Ishikawa (cell line): ENCODE measurements around the gene SLCO3A1.

ENCODE experiments used
- CEBPB ChIP-seq: IDR thresholded peaks from 2 replicates; pipeline ENCODE4 v1.6.1; 2012
- CREB1 ChIP-seq: IDR thresholded peaks from 2 replicates; pipeline ENCODE4 v1.6.1; 2012; ENCODE audit warnings: low read depth
- EGR1 ChIP-seq: IDR thresholded peaks from 2 replicates; pipeline ENCODE4 v1.6.1; 2012
- EP300 ChIP-seq: IDR thresholded peaks from 2 replicates; pipeline ENCODE4 v1.6.1; 2012; ENCODE audit warnings: borderline replicate concordance
- FOXM1 ChIP-seq: IDR thresholded peaks from 2 replicates; pipeline ENCODE4 v1.6.1; 2012; ENCODE audit warnings: low read depth, borderline replicate concordance
- MAX ChIP-seq: IDR thresholded peaks from 2 replicates; pipeline ENCODE4 v1.6.1; 2012
- NFIC ChIP-seq: IDR thresholded peaks from 2 replicates; pipeline ENCODE4 v1.6.1; 2012
- RAD21 ChIP-seq: IDR thresholded peaks from 2 replicates; pipeline ENCODE4 v1.6.1; 2012; ENCODE audit warnings: low read depth
- TAF1 ChIP-seq: IDR thresholded peaks from 2 replicates; pipeline ENCODE4 v1.6.1; 2012; ENCODE audit warnings: low read depth, mild to moderate bottlenecking
- TCF12 ChIP-seq: IDR thresholded peaks from 2 replicates; pipeline ENCODE4 v1.6.1; 2012; ENCODE audit warnings: low read depth
- TEAD4 ChIP-seq: IDR thresholded peaks from 2 replicates; pipeline ENCODE4 v1.6.1; 2012
- USF1 ChIP-seq: IDR thresholded peaks from 2 replicates; pipeline ENCODE4 v1.6.1; 2012
- YY1 ChIP-seq: IDR thresholded peaks from 2 replicates; pipeline ENCODE4 v1.6.1; 2012; ENCODE audit warnings: low read depth
- ZBTB7A ChIP-seq: IDR thresholded peaks from 2 replicates; pipeline ENCODE4 v1.6.1; 2012; ENCODE audit warnings: low read depth
- TF ChIP-seq, protein P1 (sequence below): IDR thresholded peaks from 2 replicates; pipeline ENCODE4 v1.6.1; 2012; ENCODE audit warnings: low read depth, mild to moderate bottlenecking

The SLCO3A1 gene

GRCh38 chr15:92061511-92062195, 208.1 kb downstream of the SLCO3A1 start:
- TF ChIP-seq EGR1 (no peak), USF1 (no peak), EP300 (no peak), CREB1 (no peak), TCF12 (no peak), FOXM1 (no peak), MAX (no peak), TAF1 (no peak)

DNA sequence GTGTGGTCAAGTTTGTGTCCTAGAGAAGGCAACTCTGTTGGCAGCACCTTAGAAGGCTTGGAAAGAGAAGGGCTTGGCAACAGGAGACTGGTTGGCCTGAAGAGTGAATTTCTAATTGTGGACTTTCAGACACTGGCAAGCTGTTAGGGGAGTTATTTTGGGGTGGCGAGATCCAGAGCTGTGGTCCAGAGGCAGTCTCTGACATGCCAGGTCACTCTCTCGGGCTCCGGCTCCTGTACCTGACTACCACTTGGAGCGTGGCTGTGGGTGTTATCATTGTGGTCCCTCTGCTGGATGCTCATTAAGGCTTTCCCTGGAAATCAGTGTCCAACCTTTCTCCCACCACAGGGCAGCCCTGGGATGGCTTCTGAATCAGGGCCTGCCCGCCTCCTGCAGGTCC, 209.0 kb downstream of the SLCO3A1 start:
- TF ChIP-seq NFIC = no peak

DNA sequence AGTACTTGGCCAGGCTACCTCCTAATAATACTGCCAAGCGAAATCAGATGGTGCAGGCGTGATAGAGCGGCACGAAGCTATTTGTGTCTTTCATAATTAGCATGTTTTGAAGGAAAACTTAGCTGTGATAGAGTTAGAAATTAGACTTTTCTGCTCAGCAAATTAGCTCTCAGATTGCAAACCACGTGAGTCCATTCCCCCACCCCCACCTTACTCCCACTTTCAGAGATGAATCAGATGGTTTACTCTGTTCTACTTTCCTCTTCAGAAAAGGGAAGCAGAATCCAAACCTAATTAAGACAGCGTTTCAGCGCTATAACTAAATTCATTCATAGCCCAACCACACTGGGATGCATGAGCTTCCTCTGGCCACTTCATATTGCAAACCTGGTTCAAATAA, 214.6 kb downstream of the SLCO3A1 start:
- TF ChIP-seq TEAD4 = no peak
- TF ChIP-seq EGR1 = no peak
- no peak for TF ChIP-seq CEBPB
- TF ChIP-seq EP300 = no peak
- no peak for TF ChIP-seq RAD21
- no peak for TF ChIP-seq TAF1
- TF ChIP-seq, protein P1, sequence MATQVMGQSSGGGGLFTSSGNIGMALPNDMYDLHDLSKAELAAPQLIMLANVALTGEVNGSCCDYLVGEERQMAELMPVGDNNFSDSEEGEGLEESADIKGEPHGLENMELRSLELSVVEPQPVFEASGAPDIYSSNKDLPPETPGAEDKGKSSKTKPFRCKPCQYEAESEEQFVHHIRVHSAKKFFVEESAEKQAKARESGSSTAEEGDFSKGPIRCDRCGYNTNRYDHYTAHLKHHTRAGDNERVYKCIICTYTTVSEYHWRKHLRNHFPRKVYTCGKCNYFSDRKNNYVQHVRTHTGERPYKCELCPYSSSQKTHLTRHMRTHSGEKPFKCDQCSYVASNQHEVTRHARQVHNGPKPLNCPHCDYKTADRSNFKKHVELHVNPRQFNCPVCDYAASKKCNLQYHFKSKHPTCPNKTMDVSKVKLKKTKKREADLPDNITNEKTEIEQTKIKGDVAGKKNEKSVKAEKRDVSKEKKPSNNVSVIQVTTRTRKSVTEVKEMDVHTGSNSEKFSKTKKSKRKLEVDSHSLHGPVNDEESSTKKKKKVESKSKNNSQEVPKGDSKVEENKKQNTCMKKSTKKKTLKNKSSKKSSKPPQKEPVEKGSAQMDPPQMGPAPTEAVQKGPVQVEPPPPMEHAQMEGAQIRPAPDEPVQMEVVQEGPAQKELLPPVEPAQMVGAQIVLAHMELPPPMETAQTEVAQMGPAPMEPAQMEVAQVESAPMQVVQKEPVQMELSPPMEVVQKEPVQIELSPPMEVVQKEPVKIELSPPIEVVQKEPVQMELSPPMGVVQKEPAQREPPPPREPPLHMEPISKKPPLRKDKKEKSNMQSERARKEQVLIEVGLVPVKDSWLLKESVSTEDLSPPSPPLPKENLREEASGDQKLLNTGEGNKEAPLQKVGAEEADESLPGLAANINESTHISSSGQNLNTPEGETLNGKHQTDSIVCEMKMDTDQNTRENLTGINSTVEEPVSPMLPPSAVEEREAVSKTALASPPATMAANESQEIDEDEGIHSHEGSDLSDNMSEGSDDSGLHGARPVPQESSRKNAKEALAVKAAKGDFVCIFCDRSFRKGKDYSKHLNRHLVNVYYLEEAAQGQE = no peak
- no peak for TF ChIP-seq USF1
- TF ChIP-seq CREB1 = no peak
- no peak for TF ChIP-seq FOXM1
- TF ChIP-seq ZBTB7A = no peak
- TF ChIP-seq MAX = no peak
- no peak for TF ChIP-seq YY1

DNA sequence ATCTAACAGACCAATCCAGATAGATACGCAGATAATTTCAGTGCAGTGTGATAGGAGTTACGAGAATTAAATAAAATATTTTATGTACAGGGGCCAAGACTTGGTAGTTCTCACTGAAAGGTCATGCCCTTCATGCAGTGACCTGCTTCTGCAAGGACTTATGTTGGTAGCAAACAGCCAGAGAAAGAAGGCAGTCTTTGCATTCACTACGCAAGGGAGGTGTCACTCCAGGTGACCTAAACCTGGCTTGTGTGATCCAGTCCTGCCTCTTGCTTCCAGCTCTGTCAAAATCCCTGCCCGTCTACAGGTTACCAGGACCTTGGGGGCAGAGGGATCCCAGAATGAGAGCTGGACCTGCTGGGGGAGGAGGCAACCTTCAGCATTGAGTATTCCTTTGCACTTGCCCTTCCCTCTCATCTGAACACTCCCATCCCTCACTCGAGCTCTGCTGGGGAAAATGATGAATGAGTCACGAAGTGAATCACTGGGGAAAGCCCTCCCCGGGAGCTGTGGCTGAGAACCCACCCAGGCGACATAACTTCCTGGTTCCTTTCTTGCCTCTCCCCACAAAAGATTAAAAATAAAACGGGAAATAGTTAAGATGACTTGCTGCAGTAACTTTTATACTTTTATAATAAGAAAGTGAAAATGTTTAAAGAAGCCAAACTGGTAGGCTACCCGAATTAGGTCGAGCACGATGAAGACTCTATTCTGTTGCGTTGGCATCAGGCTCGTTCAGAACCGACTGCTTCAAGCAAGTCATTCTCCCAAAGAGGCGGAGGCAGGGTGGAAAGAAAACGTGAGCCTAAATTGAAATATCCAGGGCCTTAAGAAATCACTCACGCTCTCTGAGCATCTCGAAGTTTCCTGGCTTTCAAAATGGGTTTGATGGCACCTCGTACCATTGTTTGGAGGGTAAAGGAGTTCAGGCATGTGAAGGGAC, 216.1 kb downstream of the SLCO3A1 start:
- no peak for TF ChIP-seq EP300
- no peak for TF ChIP-seq MAX
- TF ChIP-seq CREB1 = no peak
- no peak for TF ChIP-seq CEBPB
- no peak for TF ChIP-seq TEAD4
- TF ChIP-seq USF1 = no peak
- TF ChIP-seq ZBTB7A = no peak
- TF ChIP-seq FOXM1 = no peak
- TF ChIP-seq TAF1 = no peak
- TF ChIP-seq NFIC = no peak
- TF ChIP-seq TCF12 = no peak
- TF ChIP-seq RAD21 = no peak
- TF ChIP-seq, protein P1 = no peak
- TF ChIP-seq EGR1 = no peak
- no peak for TF ChIP-seq YY1

DNA sequence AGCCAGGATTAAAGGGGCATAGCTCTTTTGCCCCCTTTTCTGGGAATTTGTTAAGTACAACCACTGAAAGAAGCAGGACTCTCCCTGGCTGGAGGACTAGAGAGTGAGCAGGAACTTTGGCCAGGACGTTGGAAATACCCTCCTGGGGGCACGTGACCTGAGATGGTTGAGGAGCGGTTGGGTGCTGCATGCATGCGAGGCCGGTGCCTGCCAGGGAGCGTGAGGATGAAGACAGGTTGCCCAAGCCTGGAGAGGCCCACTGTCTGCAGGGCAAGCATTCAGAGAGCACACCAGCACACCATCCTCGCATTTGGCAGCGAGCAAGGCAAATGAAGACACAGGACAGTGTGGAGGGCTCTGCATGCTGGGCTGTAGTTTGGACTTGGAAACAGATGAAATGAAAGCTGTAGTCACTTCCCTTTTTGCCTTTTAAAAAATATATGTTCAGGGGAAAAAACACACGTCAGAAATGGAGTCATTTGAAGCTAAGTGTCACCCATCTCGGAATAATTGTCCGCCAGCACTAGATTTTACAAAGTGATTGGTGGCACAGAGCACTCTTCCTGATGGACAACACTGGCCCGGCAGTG, 217.6 kb downstream of the SLCO3A1 start:
- TF ChIP-seq CEBPB (no peak), TAF1 (no peak), USF1 (peak; percentile 50; the same call in 1 of the 2 replicates), CREB1 (no peak)
